Neural progenitor cell (in vitro differentiated cells): ENCODE data around the gene RB1. TPM values are rescaled to one million over a fixed set of nuclear protein-coding genes. Genes with fewer than 3 reads are reported as not detected.

Experiments
- DNase-seq: peaks from one replicate; pipeline ENCODE4 v3.0.0-alpha.2; 2016; ENCODE audit warnings: low spot score
- H2AFZ ChIP-seq: fragments of 200-600 bp; sonication (generic); replicated peaks from 2 replicates; pipeline ENCODE4 v1.6.1; 2016; ENCODE audit warnings: antibody characterized with exemption
- H3F3A ChIP-seq: fragments of 200-600 bp; sonication (generic); 2 replicates; pipeline ENCODE4 v1.6.1; 2016; ENCODE audit warnings: antibody characterized with exemption, low read depth
- H3K27ac ChIP-seq: fragments of 200-600 bp; sonication (generic); 2 replicates; pipeline ENCODE4 v1.5.1; 2016; ENCODE audit warnings: mild to moderate bottlenecking
- H3K27me3 ChIP-seq: fragments of 200-600 bp; sonication (generic); 2 replicates; pipeline ENCODE4 v1.6.1; 2016; ENCODE audit warnings: mild to moderate bottlenecking, moderate library complexity
- H3K36me3 ChIP-seq: fragments of 200-600 bp; sonication (generic); 2 replicates; pipeline ENCODE4 v1.5.1; 2016
- H3K4me1 ChIP-seq: fragments of 200-600 bp; sonication (generic); 2 replicates; pipeline ENCODE4 v1.6.1; 2016; ENCODE audit warnings: mixed run types
- H3K4me2 ChIP-seq: fragments of 200-600 bp; sonication (generic); 2 replicates; pipeline ENCODE4 v1.6.1; 2016
- H3K4me3 ChIP-seq: fragments of 200-600 bp; sonication (generic); 2 replicates; pipeline ENCODE4 v1.5.1; 2016
- H3K79me2 ChIP-seq: fragments of 200-600 bp; sonication (generic); 2 replicates; pipeline ENCODE4 v1.6.1; 2016; ENCODE audit warnings: low read depth
- H3K9ac ChIP-seq: fragments of 200-600 bp; sonication (generic); 2 replicates; pipeline ENCODE4 v1.6.1; 2016
- H3K9me3 ChIP-seq: fragments of 200-600 bp; sonication (generic); 2 replicates; pipeline ENCODE4 v1.5.1; 2016; ENCODE audit warnings: low read depth
- H4K20me1 ChIP-seq: fragments of 200-600 bp; sonication (generic); 2 replicates; pipeline ENCODE4 v1.6.1; 2016; ENCODE audit warnings: low read depth
- H3K27ac Mint-ChIP-seq: 3 replicates; pipeline ENCODE4 v1.8.0; 2021; ENCODE audit warnings: mixed read lengths
- H3K27me3 Mint-ChIP-seq: 2 replicates; pipeline ENCODE4 v1.8.0; 2022; ENCODE audit warnings: low read depth, mild to moderate bottlenecking, inconsistent platforms, moderate library complexity, mixed read lengths; ENCODE audit not compliant: insufficient read depth
- H3K36me3 Mint-ChIP-seq: 3 replicates; pipeline ENCODE4 v1.8.0; 2021; ENCODE audit warnings: mixed read lengths
- H3K4me1 Mint-ChIP-seq: 3 replicates; pipeline ENCODE4 v1.8.0; 2021; ENCODE audit warnings: mixed read lengths
- H3K4me3 Mint-ChIP-seq: 3 replicates; pipeline ENCODE4 v1.8.0; 2021; ENCODE audit warnings: mild to moderate bottlenecking, moderate library complexity, mixed read lengths
- H3K9me3 Mint-ChIP-seq: 3 replicates; pipeline ENCODE4 v1.8.0; 2020; ENCODE audit warnings: mixed read lengths
- EZH2 ChIP-seq: fragments of 200-600 bp; sonication (generic); IDR thresholded peaks from 2 replicates; pipeline ENCODE4 v1.6.1; 2017; ENCODE audit warnings: antibody characterized with exemption, mild to moderate bottlenecking, moderate library complexity
- EZH2phosphoT487 ChIP-seq: fragments of 200-600 bp; sonication (generic); IDR thresholded peaks from 2 replicates; pipeline ENCODE4 v1.6.1; 2017; ENCODE audit warnings: antibody characterized with exemption
- total RNA-seq: library from RNA; depleted of rRNA; stranded (reverse); fragments of >200 nt; gene quantifications from 2 replicates; pipeline ENCODE4 v1.2.3, GENCODE V29; 2015; ENCODE audit warnings: low replicate concordance
- TF ChIP-seq, protein P1 (sequence below): fragments of 200-600 bp; sonication (generic); IDR thresholded peaks from 2 replicates; pipeline ENCODE4 v1.5.1; 2017; ENCODE audit warnings: antibody characterized with exemption, mild to moderate bottlenecking

The RB1 gene
- total RNA-seq, 1 donor from 2014 or later = 39.5 TPM

DNA sequence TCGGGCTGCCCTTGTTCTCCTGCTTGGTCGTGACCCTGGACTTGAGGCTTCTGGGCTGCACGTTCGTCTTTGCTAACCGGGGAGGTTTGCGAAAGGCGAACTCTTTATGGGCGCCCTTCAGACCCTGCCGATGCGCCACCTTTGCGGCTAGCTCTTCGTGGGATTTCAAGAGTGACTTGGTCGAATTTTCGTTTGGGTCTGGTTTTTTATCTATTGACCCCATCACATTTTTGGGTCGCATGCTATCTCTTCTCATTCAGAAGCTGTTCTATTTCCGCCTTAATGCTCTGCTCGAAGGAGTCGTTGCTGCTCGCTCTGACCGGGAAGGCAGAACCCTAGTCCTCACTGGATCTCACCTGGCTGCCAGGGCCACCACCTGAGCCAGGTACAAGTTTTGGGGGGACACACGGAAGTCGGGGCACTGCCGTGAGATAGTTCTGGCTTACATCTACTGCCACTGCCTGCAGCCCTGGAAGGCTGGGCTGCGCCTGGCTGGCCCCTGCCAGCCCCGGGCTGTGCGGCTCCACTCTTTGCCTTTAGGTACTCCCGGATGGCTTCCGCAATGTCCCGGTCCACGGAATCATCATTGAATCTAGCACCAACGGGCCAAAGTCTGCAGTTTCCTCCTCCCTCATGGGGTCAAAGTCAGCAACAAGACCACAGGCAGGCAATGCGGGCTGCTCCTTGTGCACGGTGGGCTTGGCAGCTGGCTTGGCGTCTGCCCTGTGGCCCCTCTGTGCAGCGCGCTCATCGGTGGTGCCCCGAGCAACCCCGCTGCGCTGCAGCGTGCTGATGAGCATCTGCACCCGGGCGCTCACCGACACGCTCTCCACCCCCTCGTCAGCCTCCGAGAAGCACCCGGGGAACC, 16.2 kb downstream of the RB1 start:
- peaks cover 50% of the 10 kb centered on the region for H3K36me3 Mint-ChIP-seq
- peaks cover 47% of the 10 kb centered on the region for H3K9me3 Mint-ChIP-seq
- no peaks in the 10 kb centered on the region for H3K4me1 Mint-ChIP-seq
- no peak overlapping the region for H3K9ac ChIP-seq
- H3K4me3 ChIP-seq = no peak overlapping the region
- H3K27ac Mint-ChIP-seq = no peak overlapping the region
- TF ChIP-seq, protein P1, sequence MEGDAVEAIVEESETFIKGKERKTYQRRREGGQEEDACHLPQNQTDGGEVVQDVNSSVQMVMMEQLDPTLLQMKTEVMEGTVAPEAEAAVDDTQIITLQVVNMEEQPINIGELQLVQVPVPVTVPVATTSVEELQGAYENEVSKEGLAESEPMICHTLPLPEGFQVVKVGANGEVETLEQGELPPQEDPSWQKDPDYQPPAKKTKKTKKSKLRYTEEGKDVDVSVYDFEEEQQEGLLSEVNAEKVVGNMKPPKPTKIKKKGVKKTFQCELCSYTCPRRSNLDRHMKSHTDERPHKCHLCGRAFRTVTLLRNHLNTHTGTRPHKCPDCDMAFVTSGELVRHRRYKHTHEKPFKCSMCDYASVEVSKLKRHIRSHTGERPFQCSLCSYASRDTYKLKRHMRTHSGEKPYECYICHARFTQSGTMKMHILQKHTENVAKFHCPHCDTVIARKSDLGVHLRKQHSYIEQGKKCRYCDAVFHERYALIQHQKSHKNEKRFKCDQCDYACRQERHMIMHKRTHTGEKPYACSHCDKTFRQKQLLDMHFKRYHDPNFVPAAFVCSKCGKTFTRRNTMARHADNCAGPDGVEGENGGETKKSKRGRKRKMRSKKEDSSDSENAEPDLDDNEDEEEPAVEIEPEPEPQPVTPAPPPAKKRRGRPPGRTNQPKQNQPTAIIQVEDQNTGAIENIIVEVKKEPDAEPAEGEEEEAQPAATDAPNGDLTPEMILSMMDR = no peak
- TF ChIP-seq EZH2 (no peak), EZH2phosphoT487 (no peak)
- H3K27ac ChIP-seq = no peak overlapping the region
- H3K36me3 ChIP-seq = no peaks in the 10 kb centered on the region
- H3K27me3 ChIP-seq = no peaks in the 10 kb centered on the region
- no peaks in the 10 kb centered on the region for H4K20me1 ChIP-seq
- no peaks in the 10 kb centered on the region for H3F3A ChIP-seq
- DNase-seq = no peak
- H3K4me2 ChIP-seq = no peak overlapping the region
- H3K4me1 ChIP-seq = no peaks in the 10 kb centered on the region
- H3K79me2 ChIP-seq = peaks cover 8% of the 10 kb centered on the region
- no peak overlapping the region for H3K4me3 Mint-ChIP-seq
- H3K27me3 Mint-ChIP-seq = peaks cover 3% of the 10 kb centered on the region
- H2AFZ ChIP-seq = no peak overlapping the region
- H3K9me3 ChIP-seq = peaks cover 6% of the 10 kb centered on the region

DNA sequence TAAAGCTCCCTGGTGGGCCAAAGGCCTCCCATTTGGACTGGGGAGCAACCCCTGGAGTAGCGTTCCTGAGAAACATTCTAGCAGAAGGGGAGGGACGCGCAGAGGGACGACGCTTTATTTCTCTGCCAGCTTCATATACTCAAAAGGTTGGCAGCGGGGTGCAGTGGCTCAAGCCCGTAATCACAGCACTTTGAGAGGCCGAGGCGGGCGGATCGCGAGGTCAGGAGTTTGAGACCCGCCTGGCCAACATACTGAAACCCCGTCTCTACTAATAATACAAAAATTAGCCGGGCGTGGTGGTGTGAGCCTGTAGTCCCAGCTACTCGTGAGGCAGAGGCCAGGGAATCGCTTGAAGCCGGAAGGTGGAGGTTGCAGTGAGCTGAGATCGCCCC, 16.8 kb downstream of the RB1 start:
- Histone ChIP-seq H3K36me3 (no peaks in the 10 kb centered on the region), H3K27ac (no peak overlapping the region), H3K9me3 (peaks cover 6% of the 10 kb centered on the region), H3F3A (no peaks in the 10 kb centered on the region), H4K20me1 (no peaks in the 10 kb centered on the region), H3K27me3 (no peaks in the 10 kb centered on the region), H2AFZ (no peak overlapping the region), H3K79me2 (peaks cover 8% of the 10 kb centered on the region), H3K9ac (no peak overlapping the region), H3K4me2 (no peak overlapping the region), H3K4me1 (no peaks in the 10 kb centered on the region), H3K4me3 (no peak overlapping the region)
- Mint-ChIP-seq H3K9me3 (peaks cover 43% of the 10 kb centered on the region), H3K4me1 (no peaks in the 10 kb centered on the region), H3K36me3 (peaks cover 45% of the 10 kb centered on the region), H3K4me3 (no peak overlapping the region), H3K27ac (no peak overlapping the region), H3K27me3 (peaks cover 3% of the 10 kb centered on the region)
- DNase-seq = no peak
- TF ChIP-seq, protein P1 = no peak

DNA sequence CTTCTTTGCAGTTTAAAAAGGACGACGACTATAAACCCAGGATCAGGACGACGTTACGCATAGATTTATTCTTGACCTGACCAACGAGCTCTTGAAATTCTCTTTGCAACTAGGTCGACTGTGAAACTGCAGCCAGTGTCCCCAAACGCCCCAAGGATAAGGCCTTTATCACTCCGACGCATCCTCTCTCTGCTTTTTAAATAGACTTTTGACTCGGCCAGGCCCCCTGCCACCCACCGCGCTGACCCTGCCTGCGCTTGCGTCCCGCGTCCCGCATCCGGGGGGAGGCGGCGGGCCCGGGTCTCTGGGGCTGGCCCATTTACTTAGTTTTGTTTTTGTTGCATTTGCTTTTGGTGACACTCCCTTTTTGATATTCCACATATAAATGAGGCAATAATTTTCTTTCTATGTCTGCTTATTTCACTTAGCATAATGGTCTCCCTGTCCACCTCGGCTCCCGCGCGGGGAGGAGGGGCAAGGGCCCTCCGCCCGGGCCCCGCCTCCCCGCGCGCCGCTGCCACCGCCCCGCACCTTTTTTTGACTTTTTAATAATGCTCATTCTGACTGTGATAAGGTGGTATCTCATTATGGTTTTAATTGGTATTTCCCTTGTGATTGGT, 17.4 kb downstream of the RB1 start:
- H3K27ac Mint-ChIP-seq = no peak overlapping the region
- no peak overlapping the region for H3K4me2 ChIP-seq
- no peaks in the 10 kb centered on the region for H3F3A ChIP-seq
- H4K20me1 ChIP-seq = no peaks in the 10 kb centered on the region
- H3K27ac ChIP-seq = no peak overlapping the region
- H2AFZ ChIP-seq = no peak overlapping the region
- H3K36me3 Mint-ChIP-seq = peaks cover 42% of the 10 kb centered on the region
- H3K4me1 ChIP-seq = no peaks in the 10 kb centered on the region
- H3K4me3 Mint-ChIP-seq = no peak overlapping the region
- H3K27me3 ChIP-seq = no peaks in the 10 kb centered on the region
- peaks cover 38% of the 10 kb centered on the region for H3K9me3 Mint-ChIP-seq
- H3K36me3 ChIP-seq = no peaks in the 10 kb centered on the region
- peaks cover 8% of the 10 kb centered on the region for H3K79me2 ChIP-seq
- peaks cover 6% of the 10 kb centered on the region for H3K9me3 ChIP-seq
- DNase-seq = no peak
- H3K4me1 Mint-ChIP-seq = no peaks in the 10 kb centered on the region
- peaks cover 3% of the 10 kb centered on the region for H3K27me3 Mint-ChIP-seq
- H3K9ac ChIP-seq = no peak overlapping the region
- H3K4me3 ChIP-seq = no peak overlapping the region
- no peak for TF ChIP-seq EZH2phosphoT487
- TF ChIP-seq, protein P1 = no peak
- no peak for TF ChIP-seq EZH2
